ENCODE results near the gene MBNL2. TPM values are rescaled to one million over a fixed set of nuclear protein-coding genes. Genes with fewer than 3 reads are reported as not detected.

MBNL2 gene
- total RNA-seq, 1 experiment from 2014 or later, result 0.17 TPM

- Histone ChIP-seq H2AK5ac (ENCODE audit: insufficient read length, low read length) (no peak overlapping the region), H3K56ac (ENCODE audit: insufficient read length, low read depth, low read length) (no peak overlapping the region), H4K20me1 (ENCODE audit: control insufficient read depth, insufficient read depth, insufficient read length) (no peaks in the 10 kb centered on the region), H4K91ac (ENCODE audit: insufficient read length, low read depth, low read length) (no peak overlapping the region), H2BK5ac (ENCODE audit: insufficient read length, low read length) (no peak overlapping the region), H3K79me2 (ENCODE audit: insufficient read depth, low read length) (no peaks in the 10 kb centered on the region), H3K23me2 (ENCODE audit: insufficient read length, low read depth, low read length, poor library complexity, severe bottlenecking) (no peaks in the 10 kb centered on the region), H3K79me1 (ENCODE audit: insufficient read depth, low read depth, low read length, poor library complexity, severe bottlenecking) (no peaks in the 10 kb centered on the region), H2BK120ac (ENCODE audit: low read depth, low read length, poor library complexity, severe bottlenecking) (no peak overlapping the region), H4K8ac (replicated peaks; ENCODE audit: insufficient read length, low read depth, low read length) (no peak overlapping the region), H3K4me2 (ENCODE audit: insufficient read depth, insufficient read length, low read length) (no peak overlapping the region), H4K5ac (ENCODE audit: insufficient read length, low read depth, low read length) (no peak overlapping the region), H3T11ph (ENCODE audit: low read length) (no peak overlapping the region), H3K4ac (ENCODE audit: low read depth, low read length) (no peak overlapping the region), H3K9me3 (ENCODE audit: control insufficient read depth, low read depth, low read length) (no peaks in the 10 kb centered on the region), H2AFZ (ENCODE audit: low read length) (no peak overlapping the region), H2BK20ac (ENCODE audit: low read depth, low read length, poor library complexity, severe bottlenecking) (no peak overlapping the region), H3K23ac (ENCODE audit: insufficient read length, low read depth, low read length) (no peak overlapping the region), H3K4me1 (ENCODE audit: insufficient read depth, low read length) (no peaks in the 10 kb centered on the region), H2BK15ac (ENCODE audit: low read depth, low read length) (no peak overlapping the region), H3K18ac (ENCODE audit: insufficient read length, low read depth, low read length) (no peak overlapping the region), H3K27me3 (ENCODE audit: insufficient read depth, low read length) (no peaks in the 10 kb centered on the region), H3K27ac (ENCODE audit: insufficient read length, low read depth, low read length) (no peak overlapping the region), H3K9ac (ENCODE audit: extremely low read depth, insufficient read length, low read length) (no peak overlapping the region), H2BK12ac (ENCODE audit: insufficient read length, low read depth, low read length) (no peak overlapping the region), H3K14ac (ENCODE audit: insufficient read depth, low read length) (no peak overlapping the region)
- no peak for DNase-seq
- peaks cover 0 to 4% of the 10 kb centered on the region in 2 experiments; a peak in 1 of 4 replicates for H3K4me1 Mint-ChIP-seq
- H3K27ac Mint-ChIP-seq, result no peak overlapping the region
- TF ChIP-seq, protein P1, sequence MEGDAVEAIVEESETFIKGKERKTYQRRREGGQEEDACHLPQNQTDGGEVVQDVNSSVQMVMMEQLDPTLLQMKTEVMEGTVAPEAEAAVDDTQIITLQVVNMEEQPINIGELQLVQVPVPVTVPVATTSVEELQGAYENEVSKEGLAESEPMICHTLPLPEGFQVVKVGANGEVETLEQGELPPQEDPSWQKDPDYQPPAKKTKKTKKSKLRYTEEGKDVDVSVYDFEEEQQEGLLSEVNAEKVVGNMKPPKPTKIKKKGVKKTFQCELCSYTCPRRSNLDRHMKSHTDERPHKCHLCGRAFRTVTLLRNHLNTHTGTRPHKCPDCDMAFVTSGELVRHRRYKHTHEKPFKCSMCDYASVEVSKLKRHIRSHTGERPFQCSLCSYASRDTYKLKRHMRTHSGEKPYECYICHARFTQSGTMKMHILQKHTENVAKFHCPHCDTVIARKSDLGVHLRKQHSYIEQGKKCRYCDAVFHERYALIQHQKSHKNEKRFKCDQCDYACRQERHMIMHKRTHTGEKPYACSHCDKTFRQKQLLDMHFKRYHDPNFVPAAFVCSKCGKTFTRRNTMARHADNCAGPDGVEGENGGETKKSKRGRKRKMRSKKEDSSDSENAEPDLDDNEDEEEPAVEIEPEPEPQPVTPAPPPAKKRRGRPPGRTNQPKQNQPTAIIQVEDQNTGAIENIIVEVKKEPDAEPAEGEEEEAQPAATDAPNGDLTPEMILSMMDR (conservative IDR thresholded peaks at IDR 0.05), result no peak
- no peaks in the 10 kb centered on the region for H3K36me3 Mint-ChIP-seq (ENCODE audit: insufficient read depth in 1 of 3, low read depth in 3 of 3)
- H3K4me3 Mint-ChIP-seq, result no peak overlapping the region
- H3K9me3 Mint-ChIP-seq, result no peaks in the 10 kb centered on the region
- H3K27me3 Mint-ChIP-seq (ENCODE audit: low read depth), result peaks cover 6% of the 10 kb centered on the region; the same call in 1 of the 2 replicates
Observed at GRCh38 chr13:97281028-97281427, 58.9 kb downstream of the MBNL2 start.

All from H9 (cell line).